IMR-90 (cell line): Measurements from ENCODE around the gene CRACDL. TPM values are rescaled to one million over a fixed set of nuclear protein-coding genes. Genes with fewer than 3 reads are reported as not detected.

ENCODE experiments used
- ATAC-seq: fragments of 200-7000 bp; cut with Tn5 transposase; 2 replicates; pipeline ENCODE4 v1.9.1; 2020; ENCODE audit warnings: low read depth, mild to moderate bottlenecking, moderate library complexity
- BruUV-seq: library from RNA; stranded (reverse); fragments of 400-500 nt; replicated peaks from 2 replicates; lab custom pipeline; 2021; lab: Mats Ljungman, UMichigan
- CTCF ChIA-PET: fragments of 300-600 bp; formaldehyde crosslinking; extraction: SDS; loops from one replicate; lab custom pipeline; 2021; ENCODE audit warnings: antibody characterized with exemption; lab: Yijun Ruan, JAX
- POLR2A ChIA-PET: fragments of 300-600 bp; sonication (Branson Sonifier 250); formaldehyde crosslinking; loops from one replicate; lab custom pipeline; 2022; ENCODE audit warnings: antibody characterized with exemption; ENCODE audit not compliant: unreplicated experiment; lab: Charles Lee
- DNase-seq: peaks from one replicate; pipeline ENCODE4 v3.0.0; 2013
- H2AFZ ChIP-seq: replicated peaks from 2 replicates; pipeline ENCODE3; 2013; ENCODE audit warnings: low read length, mild to moderate bottlenecking; ENCODE audit not compliant: poor library complexity
- H2AK5ac ChIP-seq: 2 replicates; pipeline ENCODE4 v1.6.1; 2013; ENCODE audit warnings: low read depth, low read length, inconsistent platforms
- H2AK9ac ChIP-seq: replicated peaks from 2 replicates; pipeline ENCODE3; 2013; ENCODE audit warnings: mild to moderate bottlenecking, low read depth, low read length, moderate library complexity; ENCODE audit not compliant: poor library complexity
- H2BK120ac ChIP-seq: 2 replicates; pipeline ENCODE4 v1.6.1; 2013; ENCODE audit warnings: low read depth, low read length, inconsistent platforms
- H2BK15ac ChIP-seq: 3 replicates; pipeline ENCODE4 v1.6.1; 2013; ENCODE audit warnings: low read depth, low read length, inconsistent platforms
- H2BK20ac ChIP-seq: 2 replicates; pipeline ENCODE4 v1.6.1; 2013; ENCODE audit warnings: low read depth, mild to moderate bottlenecking, inconsistent platforms, low read length, moderate library complexity
- H2BK5ac ChIP-seq: 2 replicates; pipeline ENCODE4 v1.6.1; 2013; ENCODE audit warnings: mild to moderate bottlenecking, low read depth, low read length, inconsistent platforms; ENCODE audit not compliant: poor library complexity, severe bottlenecking
- H3K14ac ChIP-seq: replicated peaks from 2 replicates; pipeline ENCODE4 v1.6.1; 2013; ENCODE audit warnings: low read depth, low read length, inconsistent platforms
- H3K18ac ChIP-seq: 2 replicates; pipeline ENCODE4 v1.6.1; 2013; ENCODE audit warnings: low read depth, low read length, control low read depth
- H3K23ac ChIP-seq: 2 replicates; pipeline ENCODE4 v1.6.1; 2013; ENCODE audit warnings: low read depth, low read length, inconsistent platforms
- H3K27ac ChIP-seq: 2 replicates; pipeline ENCODE4 v1.5.1; 2013; ENCODE audit warnings: mild to moderate bottlenecking, control low read depth, low read length; ENCODE audit not compliant: insufficient read depth
- H3K27me3 ChIP-seq: 2 replicates; pipeline ENCODE4 v1.6.1; 2013; ENCODE audit warnings: low read length; ENCODE audit not compliant: control insufficient read depth, insufficient read depth
- H3K36me3 ChIP-seq: 2 replicates; pipeline ENCODE4 v1.6.1; 2013; ENCODE audit warnings: low read length, mixed read lengths; ENCODE audit not compliant: control insufficient read depth, insufficient read depth
- H3K4ac ChIP-seq: 2 replicates; pipeline ENCODE4 v1.6.1; 2013; ENCODE audit warnings: low read depth, low read length, inconsistent platforms
- H3K4me1 ChIP-seq: 2 replicates; pipeline ENCODE4 v1.6.1; 2013; ENCODE audit warnings: low read length, mixed read lengths; ENCODE audit not compliant: control insufficient read depth, insufficient read depth
- H3K4me2 ChIP-seq: 2 replicates; pipeline ENCODE4 v1.6.1; 2013; ENCODE audit warnings: low read depth, mild to moderate bottlenecking, control low read depth, low read length, moderate library complexity
- H3K4me3 ChIP-seq: 2 replicates; pipeline ENCODE4 v1.5.1; 2013; ENCODE audit warnings: low read depth, mild to moderate bottlenecking, control low read depth, low read length, moderate library complexity; ENCODE audit not compliant: insufficient read depth
- H3K56ac ChIP-seq: 2 replicates; pipeline ENCODE4 v1.6.1; 2013; ENCODE audit warnings: low read length, inconsistent platforms; ENCODE audit not compliant: insufficient read depth; ENCODE audit errors: extremely low read depth
- H3K79me1 ChIP-seq, 2 experiments: 2 replicates each; pipeline ENCODE4 v1.6.1; 2013; ENCODE audit warnings: low read length in 2 of 2, inconsistent platforms in 1 of 2, low read depth in 1 of 2
- H3K9ac ChIP-seq: 2 replicates; pipeline ENCODE4 v1.6.1; 2013; ENCODE audit warnings: low read depth, low read length, control low read depth
- H3K9me1 ChIP-seq: 2 replicates; pipeline ENCODE4 v1.6.1; 2013; ENCODE audit warnings: low read length, inconsistent platforms; ENCODE audit not compliant: insufficient read depth
- H3K9me3 ChIP-seq: 2 replicates; pipeline ENCODE4 v1.6.1; 2013; ENCODE audit warnings: low read length; ENCODE audit not compliant: control insufficient read depth, insufficient read depth
- H4K20me1 ChIP-seq: 2 replicates; pipeline ENCODE4 v1.6.1; 2013; ENCODE audit warnings: low read length, inconsistent platforms; ENCODE audit not compliant: insufficient read depth
- H4K5ac ChIP-seq: 2 replicates; pipeline ENCODE4 v1.6.1; 2013; ENCODE audit warnings: mild to moderate bottlenecking, low read depth, low read length, control low read depth
- H4K8ac ChIP-seq, 2 experiments: 2 replicates each; pipeline ENCODE4 v1.6.1; 2013; ENCODE audit warnings: low read depth in 2 of 2, low read length in 2 of 2, control low read depth in 1 of 2, inconsistent platforms in 1 of 2
- H4K91ac ChIP-seq: 2 replicates; pipeline ENCODE4 v1.6.1; 2013; ENCODE audit warnings: low read depth, low read length, inconsistent platforms; ENCODE audit not compliant: insufficient read depth
- BHLHE40 ChIP-seq: fragments of 150-350 bp; IDR thresholded peaks from 2 replicates; pipeline ENCODE4 v1.6.1; 2016; ENCODE audit warnings: mild to moderate bottlenecking, low read depth, low read length
- CEBPB ChIP-seq: IDR thresholded peaks from 2 replicates; pipeline ENCODE4 v1.6.1; 2012; ENCODE audit warnings: low read depth, low read length, improper control_type of control experiment
- CHD1 ChIP-seq: IDR thresholded peaks from 2 replicates; pipeline ENCODE4 v1.6.1; 2012; ENCODE audit warnings: low read depth, low read length, improper control_type of control experiment
- FOS ChIP-seq: fragments of 150-350 bp; IDR thresholded peaks from 2 replicates; pipeline ENCODE4 v1.6.1; 2016; ENCODE audit warnings: low read depth, low read length
- MAFK ChIP-seq: IDR thresholded peaks from 2 replicates; pipeline ENCODE4 v1.6.1; 2012; ENCODE audit warnings: low read depth, low read length, improper control_type of control experiment
- MAZ ChIP-seq: IDR thresholded peaks from 2 replicates; pipeline ENCODE4 v1.6.1; 2012; ENCODE audit warnings: low read depth, mild to moderate bottlenecking, low read length, improper control_type of control experiment, moderate library complexity, borderline replicate concordance
- MXI1 ChIP-seq: IDR thresholded peaks from 2 replicates; pipeline ENCODE4 v1.6.1; 2012; ENCODE audit warnings: low read depth, mild to moderate bottlenecking, low read length, moderate library complexity, borderline replicate concordance
- NFE2L2 ChIP-seq: fragments of 150-350 bp; IDR thresholded peaks from 2 replicates; pipeline ENCODE4 v1.6.1; 2016; ENCODE audit warnings: low read depth, mild to moderate bottlenecking, low read length
- POLR2A ChIP-seq: IDR thresholded peaks from 2 replicates; pipeline ENCODE4 v1.6.1; 2012; ENCODE audit warnings: mild to moderate bottlenecking, low read depth, low read length
- RAD21 ChIP-seq: IDR thresholded peaks from 2 replicates; pipeline ENCODE4 v1.6.1; 2012; ENCODE audit warnings: low read length, improper control_type of control experiment
- RCOR1 ChIP-seq: IDR thresholded peaks from 2 replicates; pipeline ENCODE4 v1.6.1; 2012; ENCODE audit warnings: mild to moderate bottlenecking, low read length, improper control_type of control experiment; ENCODE audit not compliant: insufficient replicate concordance
- RFX5 ChIP-seq: IDR thresholded peaks from 2 replicates; pipeline ENCODE4 v1.8.0; 2012; ENCODE audit warnings: low read depth, mild to moderate bottlenecking, low read length, moderate library complexity
- SMC3 ChIP-seq: fragments of 150-350 bp; IDR thresholded peaks from 2 replicates; pipeline ENCODE4 v1.6.1; 2016; ENCODE audit warnings: low read depth, mild to moderate bottlenecking, antibody characterized with exemption, low read length, moderate library complexity
- WGBS, 2 experiments: methylation state at CpG; one replicate each; pipeline versions ENCODE4 v1.1.5 to v1.1.7; 2013; ENCODE audit warnings: missing lambda C conversion rate in 2 of 2; ENCODE audit not compliant: insufficient read length in 1 of 2; ENCODE audit errors: extremely low coverage in 2 of 2; 5-methylcytosine and 5-hydroxymethylcytosine counted together
- dilution Hi-C: fragments of 300-500 bp; cut with HindIII; formaldehyde crosslinking; loops from one replicate; pipeline ENCODE4 v1.14.3; 2018; ENCODE audit warnings: low sequenced_read_pairs; ENCODE audit not compliant: unreplicated experiment
- in situ Hi-C: fragments of 300-500 bp; cut with MboI; formaldehyde crosslinking; loops from 3 replicates; pipeline ENCODE4 v1.14.3; 2019; ENCODE audit warnings: low sequenced_read_pairs, inconsistent platforms, mixed read lengths
- intact Hi-C: fragments of 100-400 bp; cut with micrococcal nuclease; formaldehyde crosslinking; loops from 2 replicates; pipeline ENCODE4 v1.10.0; 2022
- polyA plus RNA-seq, 3 experiments: library from polyadenylated mRNA; depleted of rRNA; stranded (reverse); fragments of >200 nt; gene quantifications; 2 replicates each; pipeline ENCODE4 v1.2.3, GENCODE V29; 2012; ENCODE audit warnings: low replicate concordance in 1 of 3
- total RNA-seq: library from RNA; depleted of rRNA; stranded (reverse); fragments of >200 nt; gene quantifications from 2 replicates; pipeline ENCODE4 v1.2.3, GENCODE V29; 2012
- TF ChIP-seq, protein P1 (sequence below): conservative IDR thresholded peaks from 2 replicates; pipeline ENCODE4 v1.5.1; 2012; ENCODE audit warnings: mild to moderate bottlenecking, low read depth, low read length, improper control_type of control experiment
- TF ChIP-seq, protein P2 (sequence below): fragments of 150-350 bp; IDR thresholded peaks from 2 replicates; pipeline ENCODE4 v1.6.1; 2016; ENCODE audit warnings: low read depth, mild to moderate bottlenecking, low read length, moderate library complexity, borderline replicate concordance
- TF ChIP-seq, protein P3 (sequence below): fragments of 150-350 bp; IDR thresholded peaks from 2 replicates; pipeline ENCODE4 v1.6.1; 2017; ENCODE audit warnings: mild to moderate bottlenecking, antibody characterized with exemption, low read length, low read depth

The CRACDL gene
- total and polyA plus RNA-seq, 2 of the 4 experiments (the other 2 are of a cell fraction): not detected

DNA sequence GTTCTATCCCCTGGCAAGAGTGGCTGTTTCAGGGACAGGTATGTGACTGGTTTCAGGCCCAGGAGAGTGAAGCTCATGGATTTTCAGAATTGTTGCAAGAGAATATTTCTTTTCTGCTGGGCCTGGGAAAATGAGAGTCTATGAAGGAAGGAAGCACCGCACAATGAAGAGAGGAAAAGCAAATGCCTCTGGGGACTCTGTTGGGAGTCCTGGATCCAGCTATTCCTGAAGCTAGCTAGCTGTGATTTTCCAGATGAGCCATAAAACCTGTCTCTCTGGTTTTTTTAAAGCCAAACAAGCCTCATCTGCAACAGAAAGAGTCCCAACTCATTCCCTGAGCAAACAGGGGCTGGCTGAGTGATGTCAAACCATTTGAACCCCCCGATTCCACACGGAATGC is 53.7 kb downstream of the CRACDL start:
- WGBS, 2 experiments: 100% methylated on average over 2 of the region's 3 CpGs; no CpG with 5 or more reads in 1 of the 2 experiments
- DNase-seq (no peak), ATAC-seq (no peak)
- Histone ChIP-seq H3K36me3 (no peaks in the 10 kb centered on the region), H3K56ac (no peak overlapping the region), H3K27ac (no peak overlapping the region), H4K91ac (no peak overlapping the region), H4K8ac (no peak overlapping the region), H3K27me3 (no peaks in the 10 kb centered on the region; the same call in 1 of the 2 replicates), H2BK15ac (no peak overlapping the region), H3K4me2 (no peak overlapping the region), H3K18ac (no peak overlapping the region), H2BK5ac (no peak overlapping the region), H2AK5ac (no peak overlapping the region), H2AK9ac (no peak overlapping the region), H2BK120ac (no peak overlapping the region), H3K9me1 (no peaks in the 10 kb centered on the region), H3K23ac (no peak overlapping the region), H3K79me1 (no peaks in the 10 kb centered on the region), H4K5ac (no peak overlapping the region), H4K20me1 (no peaks in the 10 kb centered on the region; the same call in 1 of the 2 replicates), H2AFZ (no peak overlapping the region), H3K4ac (no peak overlapping the region), H3K4me3 (no peak overlapping the region), H3K9me3 (0 out of 2 replicates have a peak, but pooled peaks cover 4% of the 10 kb centered on the region), H2BK20ac (no peak overlapping the region), H3K4me1 (no peaks in the 10 kb centered on the region), H3K9ac (no peak overlapping the region), H3K14ac (no peak overlapping the region)
- BruUV-seq: no TSS peak
- intact Hi-C loops: no loop called here
- ChIA-PET POLR2A (no interaction called here), CTCF (no interaction called here)
- dilution Hi-C loops: no loop called here
- in situ Hi-C loops: no loop called here
- TF ChIP-seq, protein P1, sequence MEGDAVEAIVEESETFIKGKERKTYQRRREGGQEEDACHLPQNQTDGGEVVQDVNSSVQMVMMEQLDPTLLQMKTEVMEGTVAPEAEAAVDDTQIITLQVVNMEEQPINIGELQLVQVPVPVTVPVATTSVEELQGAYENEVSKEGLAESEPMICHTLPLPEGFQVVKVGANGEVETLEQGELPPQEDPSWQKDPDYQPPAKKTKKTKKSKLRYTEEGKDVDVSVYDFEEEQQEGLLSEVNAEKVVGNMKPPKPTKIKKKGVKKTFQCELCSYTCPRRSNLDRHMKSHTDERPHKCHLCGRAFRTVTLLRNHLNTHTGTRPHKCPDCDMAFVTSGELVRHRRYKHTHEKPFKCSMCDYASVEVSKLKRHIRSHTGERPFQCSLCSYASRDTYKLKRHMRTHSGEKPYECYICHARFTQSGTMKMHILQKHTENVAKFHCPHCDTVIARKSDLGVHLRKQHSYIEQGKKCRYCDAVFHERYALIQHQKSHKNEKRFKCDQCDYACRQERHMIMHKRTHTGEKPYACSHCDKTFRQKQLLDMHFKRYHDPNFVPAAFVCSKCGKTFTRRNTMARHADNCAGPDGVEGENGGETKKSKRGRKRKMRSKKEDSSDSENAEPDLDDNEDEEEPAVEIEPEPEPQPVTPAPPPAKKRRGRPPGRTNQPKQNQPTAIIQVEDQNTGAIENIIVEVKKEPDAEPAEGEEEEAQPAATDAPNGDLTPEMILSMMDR: no peak
- TF ChIP-seq MXI1: no peak
- TF ChIP-seq, protein P2, sequence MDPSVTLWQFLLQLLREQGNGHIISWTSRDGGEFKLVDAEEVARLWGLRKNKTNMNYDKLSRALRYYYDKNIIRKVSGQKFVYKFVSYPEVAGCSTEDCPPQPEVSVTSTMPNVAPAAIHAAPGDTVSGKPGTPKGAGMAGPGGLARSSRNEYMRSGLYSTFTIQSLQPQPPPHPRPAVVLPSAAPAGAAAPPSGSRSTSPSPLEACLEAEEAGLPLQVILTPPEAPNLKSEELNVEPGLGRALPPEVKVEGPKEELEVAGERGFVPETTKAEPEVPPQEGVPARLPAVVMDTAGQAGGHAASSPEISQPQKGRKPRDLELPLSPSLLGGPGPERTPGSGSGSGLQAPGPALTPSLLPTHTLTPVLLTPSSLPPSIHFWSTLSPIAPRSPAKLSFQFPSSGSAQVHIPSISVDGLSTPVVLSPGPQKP: no peak
- TF ChIP-seq, protein P3, sequence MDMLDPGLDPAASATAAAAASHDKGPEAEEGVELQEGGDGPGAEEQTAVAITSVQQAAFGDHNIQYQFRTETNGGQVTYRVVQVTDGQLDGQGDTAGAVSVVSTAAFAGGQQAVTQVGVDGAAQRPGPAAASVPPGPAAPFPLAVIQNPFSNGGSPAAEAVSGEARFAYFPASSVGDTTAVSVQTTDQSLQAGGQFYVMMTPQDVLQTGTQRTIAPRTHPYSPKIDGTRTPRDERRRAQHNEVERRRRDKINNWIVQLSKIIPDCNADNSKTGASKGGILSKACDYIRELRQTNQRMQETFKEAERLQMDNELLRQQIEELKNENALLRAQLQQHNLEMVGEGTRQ: no peak
- TF ChIP-seq RFX5: no peak
- no peak for TF ChIP-seq CHD1
- no peak for TF ChIP-seq RAD21
- TF ChIP-seq POLR2A: no peak
- TF ChIP-seq SMC3: no peak
- TF ChIP-seq FOS: no peak
- TF ChIP-seq MAZ: no peak
- no peak for TF ChIP-seq RCOR1
- TF ChIP-seq NFE2L2: no peak
- TF ChIP-seq CEBPB: no peak
- no peak for TF ChIP-seq BHLHE40
- no peak for TF ChIP-seq MAFK
